Nucleus accumbens (tissue), 56 donors: ENCODE data around the gene DNTT.

ENCODE experiments used
- DNase-seq, 56 donors: peaks; one replicate each; lab custom pipeline; 2025; lab: John Stamatoyannopoulos, UW

The DNTT gene

GRCh38 chr10:96339956-96340904 is 36.0 kb downstream of the DNTT start:
- DNase-seq, result peak in 32 of 56 donors; percentile 4 to 75 (median 30)

DNA sequence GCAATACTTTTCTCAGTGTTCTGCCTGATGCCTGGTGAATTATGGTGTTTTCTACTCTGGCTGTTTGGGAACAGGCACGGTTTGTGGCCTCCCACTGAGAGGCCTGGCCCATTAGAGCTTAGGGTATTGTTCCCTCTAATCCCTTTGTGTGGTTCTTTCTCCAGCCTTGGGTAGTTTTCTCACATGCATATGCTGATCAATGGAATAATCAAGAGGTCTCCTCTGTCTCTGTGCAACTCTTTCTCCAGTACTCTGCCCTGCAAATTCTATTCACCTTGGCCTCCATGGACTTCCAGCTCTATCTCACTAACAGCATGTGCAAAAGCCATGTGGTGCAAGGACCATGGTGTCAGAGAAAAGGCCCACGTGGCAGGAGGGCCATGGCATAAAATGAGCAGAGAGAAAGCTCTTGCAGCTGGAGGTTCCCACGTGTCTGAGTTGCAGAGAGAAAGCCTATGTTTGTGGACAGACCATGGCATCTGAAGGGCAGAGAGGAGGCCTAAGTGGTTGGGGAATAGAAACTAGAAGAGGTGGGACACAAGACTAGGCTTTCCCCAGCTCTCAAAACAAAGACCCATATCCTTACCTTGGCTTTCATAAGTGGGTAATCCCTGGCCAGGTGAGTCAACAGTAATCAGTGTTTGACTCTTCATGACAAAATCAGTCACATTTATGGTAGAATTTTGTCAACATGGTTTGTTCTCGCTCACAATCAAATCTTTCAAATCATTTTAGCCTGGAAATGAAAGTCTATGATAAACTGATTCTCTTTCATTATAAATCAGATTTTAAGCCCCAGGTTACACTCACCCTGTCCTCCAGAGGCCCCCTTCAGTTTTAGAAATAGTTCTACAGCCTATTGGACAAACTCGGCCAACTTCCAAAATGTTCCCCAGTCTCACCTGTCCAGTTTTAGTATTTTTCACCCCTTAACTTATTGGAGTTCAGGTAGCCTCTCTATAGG is 37.3 kb downstream of the DNTT start:
- peak in 1 of 56 donors; percentile 11 for DNase-seq

DNA sequence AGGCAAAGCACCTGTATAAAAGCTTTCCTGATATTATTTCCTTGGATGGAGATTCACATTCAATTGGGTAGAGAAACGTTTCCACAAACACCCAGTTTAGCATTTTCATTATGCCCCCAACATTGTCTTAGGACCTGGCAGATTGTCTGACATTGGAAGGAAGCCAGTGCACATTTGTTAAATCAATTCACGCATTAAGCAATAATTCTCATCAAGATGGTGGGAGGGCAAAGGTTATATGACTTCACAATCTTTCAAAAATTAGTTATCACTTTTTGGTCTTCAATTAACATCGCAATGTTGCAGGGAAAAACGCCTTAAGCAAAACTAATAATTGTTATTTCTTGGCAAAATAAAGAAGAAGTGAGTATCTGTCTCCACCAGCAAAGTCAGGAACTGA is 38.2 kb downstream of the DNTT start:
- no peak for DNase-seq

- no peak for DNase-seq
Measured at GRCh38 chr10:96344178-96344577, 39.9 kb downstream of the DNTT start.

DNA sequence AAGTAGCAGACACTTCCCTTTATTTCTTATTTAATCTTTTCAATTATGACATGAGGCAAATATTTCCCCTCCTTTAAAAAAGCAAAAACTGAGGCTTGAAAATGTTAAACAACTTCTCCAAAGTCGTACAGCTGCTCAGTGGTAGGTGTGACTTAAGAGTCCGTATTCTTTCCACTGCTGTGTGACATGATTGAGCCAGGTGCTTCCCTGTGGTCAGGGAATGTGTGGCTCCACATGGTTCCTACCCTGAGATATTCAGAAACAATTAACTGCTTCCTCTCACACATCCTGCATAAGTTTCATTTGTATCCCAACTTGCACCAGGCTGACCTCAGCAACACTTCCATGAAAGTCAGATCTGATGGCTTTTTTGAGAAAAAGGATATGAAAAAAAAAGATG is 41.0 kb downstream of the DNTT start:
- no peak for DNase-seq

DNA sequence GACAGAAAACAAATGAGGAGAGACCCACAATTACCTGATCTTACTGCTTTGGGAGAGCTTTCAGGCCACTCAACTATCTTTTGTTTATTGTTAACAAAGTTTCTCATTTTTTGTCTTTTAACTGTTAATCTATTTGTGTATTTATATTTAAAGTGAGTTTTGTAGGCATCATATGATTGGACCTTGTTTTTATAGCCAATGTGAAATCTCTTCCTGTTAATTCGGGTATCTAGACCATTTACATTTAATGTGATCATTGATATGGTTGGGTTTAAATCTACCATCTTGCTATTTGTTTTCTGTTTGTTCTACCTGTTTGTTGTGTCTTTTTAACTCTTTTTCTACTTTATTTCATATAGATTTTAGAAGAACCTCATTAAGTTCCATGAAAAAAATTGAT is 42.1 kb downstream of the DNTT start:
- DNase-seq, result no peak

DNA sequence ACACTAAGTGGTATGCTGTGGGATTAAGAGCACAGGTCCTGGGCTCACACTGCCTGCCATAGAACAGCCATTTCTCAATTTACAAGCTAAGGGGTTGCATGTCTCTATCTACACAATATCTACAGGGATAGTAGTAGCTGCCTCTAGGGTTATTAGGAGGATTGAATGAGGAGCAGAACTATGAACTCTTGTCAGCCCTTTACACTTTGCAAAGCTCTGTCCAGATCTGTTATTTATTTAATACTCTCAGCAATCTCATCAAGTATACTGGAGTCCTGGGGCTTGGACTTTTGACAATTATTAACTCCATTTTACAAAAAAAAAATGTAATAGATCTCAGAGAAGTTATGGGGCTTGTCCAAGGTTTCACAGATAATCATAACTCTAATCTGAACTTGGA is 47.8 kb downstream of the DNTT start:
- no peak for DNase-seq

DNA sequence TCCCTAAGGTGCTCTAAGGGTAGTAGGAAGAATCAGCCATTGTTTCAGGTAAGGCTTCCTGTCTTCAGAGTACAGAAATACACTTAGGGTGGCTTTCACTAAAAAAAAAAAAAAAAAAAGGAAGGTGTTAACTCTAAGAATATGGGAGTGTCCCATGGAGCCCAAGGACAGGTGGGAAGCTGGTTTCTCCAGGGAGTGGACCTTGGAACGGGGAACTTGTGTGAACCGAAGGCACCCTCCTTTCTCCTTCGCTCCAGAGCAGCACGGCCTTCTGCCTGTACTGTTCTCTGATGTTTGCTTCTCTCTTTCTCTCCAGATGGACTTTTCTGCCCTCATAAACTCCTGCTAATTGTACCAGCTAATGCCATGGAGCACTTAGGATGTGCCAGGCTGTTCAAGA is 48.3 kb downstream of the DNTT start:
- no peak for DNase-seq

- DNase-seq, result peak in 49 of 56 donors; percentile 31 to 92 (median 73)
Measured at GRCh38 chr10:96357038-96357620, 52.9 kb downstream of the DNTT start.

GRCh38 chr10:96358851-96359540 is 54.8 kb downstream of the DNTT start, which contains the start of gene OPALIN:
OPALIN (minus strand) TSS chr10:96359002; CDS start chr10:96358896, 106 bp downstream.
- peak in 38 of 56 donors; percentile 19 to 76 (median 54) for DNase-seq

DNA sequence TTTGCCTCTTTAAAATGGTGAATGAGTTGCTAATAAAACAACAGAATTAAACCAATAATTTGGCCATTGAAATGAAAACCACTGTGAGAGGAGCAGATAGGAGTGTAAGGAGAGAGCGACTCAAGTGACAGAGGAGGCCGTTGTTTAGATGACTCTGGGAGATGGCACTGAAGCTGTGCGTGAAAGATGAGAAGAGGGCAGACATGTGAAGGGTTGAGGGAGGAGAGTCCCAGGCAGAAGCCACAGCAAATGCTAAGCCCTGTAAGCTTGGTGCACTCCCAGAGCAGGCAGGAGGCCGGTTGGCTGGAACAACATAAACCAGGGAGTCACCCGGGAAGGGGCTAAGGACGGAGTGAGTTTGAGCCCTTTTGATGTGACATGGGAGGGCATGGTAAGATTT is 55.4 kb downstream of the DNTT start:
- peak in 4 of 56 donors; percentile 17 to 49 (median 32) for DNase-seq

DNA sequence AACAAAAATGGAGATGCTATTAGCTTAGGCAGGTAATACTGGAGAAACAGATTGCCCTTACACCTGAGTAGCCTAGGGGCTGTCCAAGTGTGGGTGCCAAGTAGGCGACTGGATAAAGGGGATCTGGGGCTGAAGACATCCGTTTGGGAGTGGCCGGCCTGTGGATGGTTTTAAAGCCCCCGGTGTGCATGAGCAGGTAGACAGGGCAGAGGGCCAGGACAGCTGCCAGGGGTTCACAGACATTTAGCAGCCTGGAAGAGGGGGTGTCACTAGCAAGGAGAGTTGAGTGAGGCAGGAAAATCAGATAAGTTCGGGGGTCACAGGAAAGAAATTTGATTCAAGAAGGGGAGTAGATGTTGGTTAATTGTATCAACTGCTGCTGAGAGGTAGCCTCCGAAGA is 56.1 kb downstream of the DNTT start:
- no peak for DNase-seq

DNA sequence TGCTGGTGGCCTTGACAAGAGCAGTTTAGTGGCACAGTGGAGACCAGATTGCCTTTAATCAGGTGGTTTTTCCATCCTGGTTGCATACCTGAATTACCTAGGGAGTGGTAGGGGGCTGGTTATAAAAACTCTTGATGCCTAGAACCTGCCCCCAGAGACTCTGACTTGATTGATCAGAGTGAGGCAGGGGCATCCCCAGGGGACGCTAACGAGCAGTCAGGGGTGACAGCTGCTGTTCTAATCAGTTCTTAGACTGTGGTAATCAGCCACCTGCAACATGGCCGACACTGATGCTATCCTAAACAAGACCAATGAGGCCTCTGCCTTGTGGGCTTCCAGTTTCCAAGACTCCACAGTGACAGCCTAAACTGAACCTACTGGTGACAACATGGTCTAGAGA is 56.5 kb downstream of the DNTT start:
- no peak for DNase-seq

DNA sequence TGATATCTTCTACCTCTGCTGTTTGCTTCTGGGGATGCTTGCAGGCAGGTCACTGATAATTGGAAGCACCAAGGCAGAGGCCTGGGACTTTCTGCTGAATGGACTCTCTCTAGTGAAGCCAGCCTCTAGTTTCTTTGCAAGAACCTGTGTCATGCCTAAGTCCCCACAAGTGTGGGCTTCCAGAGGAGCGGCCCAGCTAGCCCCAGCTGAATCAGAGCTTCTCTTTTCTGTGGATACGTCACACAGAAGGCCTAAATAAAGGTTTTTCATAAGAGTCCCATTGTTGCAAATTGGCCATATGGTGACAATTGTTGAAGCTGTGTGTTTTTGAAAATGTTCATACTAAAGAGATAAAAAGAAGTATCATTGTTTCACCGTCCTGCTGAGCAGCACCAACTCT is 61.3 kb downstream of the DNTT start:
- peak in 15 of 56 donors; percentile 12 to 43 (median 25) for DNase-seq

- no peak for DNase-seq
Measured at GRCh38 chr10:96366508-96366907, 62.3 kb downstream of the DNTT start.

GRCh38 chr10:96367470-96367869 is 63.2 kb downstream of the DNTT start:
- no peak for DNase-seq

DNA sequence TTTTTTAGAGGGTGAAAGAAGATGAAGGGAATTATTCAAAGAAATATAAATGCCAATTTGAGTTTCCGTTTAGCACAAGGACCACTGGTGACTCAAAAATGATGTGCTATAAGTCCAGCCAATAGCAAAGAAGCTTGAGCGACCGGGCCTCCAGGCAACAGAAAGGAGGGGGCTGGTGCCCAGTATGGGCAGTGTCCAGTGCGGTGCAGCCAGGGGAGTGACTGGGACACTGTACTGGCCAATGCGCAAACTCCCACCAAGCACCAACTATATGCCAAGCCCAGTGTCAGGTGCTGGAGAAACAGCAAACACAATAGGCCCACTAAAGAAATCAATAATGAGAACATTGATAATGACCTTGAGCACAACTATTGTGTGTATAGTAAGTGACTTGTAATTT is 64.7 kb downstream of the DNTT start:
- DNase-seq, result peak in 4 of 56 donors; percentile 9 to 27 (median 20)

DNA sequence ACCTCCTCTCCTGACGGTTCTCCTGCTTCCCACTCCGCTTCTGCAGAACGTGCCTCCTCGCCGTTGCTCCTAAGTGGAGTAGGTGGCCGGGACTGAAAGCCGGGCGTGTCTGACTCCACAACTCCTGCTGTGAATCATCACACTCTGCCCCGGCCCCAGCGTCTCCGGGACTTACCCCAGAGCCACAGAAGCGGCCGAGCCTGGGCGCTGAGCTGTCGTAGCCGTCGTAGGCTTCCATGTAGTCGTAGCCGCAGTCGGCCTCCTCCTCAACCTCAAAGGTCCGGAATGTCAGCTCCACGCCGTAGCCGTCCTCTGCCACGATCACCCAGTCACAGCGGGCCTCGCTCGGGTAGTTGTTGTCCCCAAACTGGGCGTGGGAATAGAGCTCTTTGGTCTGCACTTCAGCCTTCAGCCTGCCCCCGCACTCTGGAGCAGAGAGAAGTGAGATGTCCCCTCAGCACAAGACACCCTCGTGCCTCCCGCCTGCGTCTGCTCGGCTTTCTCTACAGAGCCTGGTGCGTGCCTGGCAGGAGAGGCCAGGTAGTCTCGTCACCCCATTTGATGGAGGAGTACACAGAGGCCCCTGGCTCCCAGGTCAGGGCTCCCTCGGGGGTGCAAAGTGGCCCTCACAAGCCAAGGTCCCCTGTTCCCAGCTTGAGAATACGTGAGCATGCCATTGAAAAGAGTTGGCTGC is 65.8 kb downstream of the DNTT start:
- DNase-seq, result peak in 3 of 56 donors; percentile 6 to 31 (median 8)

GRCh38 chr10:96370584-96371157 is 66.4 kb downstream of the DNTT start:
- peak in 39 of 56 donors; percentile 9 to 73 (median 30) for DNase-seq
